NCI-H2196 treated with DMSO at 0.1 percent for 48 hours (cell line): ENCODE measurements around the gene SERPINA5.
"Not testable (repeated sequence)": the region's sequence is repeated elsewhere in the genome, so short reads cannot be mapped to it uniquely, and the experiment has no call there.

Source experiments
- DNase-seq: peaks from one replicate; lab custom pipeline; 2025; ENCODE audit not compliant: unreplicated experiment; lab: John Stamatoyannopoulos, UW

SERPINA5 gene

DNA sequence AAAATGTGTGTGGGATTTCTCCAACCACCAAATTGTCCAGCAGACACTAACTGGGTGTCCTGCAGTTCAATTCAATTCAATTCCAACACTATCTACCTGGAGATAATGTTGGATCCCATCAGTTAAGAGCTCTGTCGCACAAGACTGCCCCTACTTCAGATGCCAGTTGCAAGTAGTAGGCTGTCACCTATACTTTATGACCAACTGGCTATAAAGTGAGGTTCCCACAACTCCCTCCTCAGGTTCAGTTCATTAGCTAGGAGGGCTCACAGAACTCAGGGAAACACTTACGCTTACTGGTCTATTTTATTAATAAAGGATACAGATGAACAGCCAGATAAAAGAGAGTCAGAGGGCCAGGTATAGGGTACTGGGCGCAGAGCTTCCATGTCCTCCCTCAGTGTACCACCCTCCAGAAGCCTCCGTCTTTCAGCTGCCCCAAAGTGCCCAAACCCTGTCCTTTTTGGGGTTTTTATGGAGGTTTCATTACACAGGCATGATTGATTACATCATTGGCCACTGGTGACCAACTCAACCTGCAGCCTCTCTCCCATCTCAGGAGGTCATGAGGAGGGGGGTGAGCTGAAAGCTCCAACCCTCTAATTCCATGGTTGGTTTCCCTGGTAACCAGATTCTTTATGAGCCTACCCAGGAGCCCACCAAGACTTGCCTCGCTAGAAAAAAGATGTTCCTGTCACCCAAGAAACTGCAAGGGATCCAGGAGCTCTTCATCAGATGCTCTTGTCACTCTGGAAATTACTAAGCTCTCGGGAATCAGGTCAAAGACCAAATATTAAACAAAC lies 7.5 kb upstream of the SERPINA5 start:
- DNase-seq, result no peak

GRCh38 chr14:94574336-94574735 lies 6.9 kb upstream of the SERPINA5 start:
- DNase-seq, result no peak

- no peak for DNase-seq
These were observed 5.3 kb upstream of the SERPINA5 start for GRCh38 chr14:94575730-94576585.

DNA sequence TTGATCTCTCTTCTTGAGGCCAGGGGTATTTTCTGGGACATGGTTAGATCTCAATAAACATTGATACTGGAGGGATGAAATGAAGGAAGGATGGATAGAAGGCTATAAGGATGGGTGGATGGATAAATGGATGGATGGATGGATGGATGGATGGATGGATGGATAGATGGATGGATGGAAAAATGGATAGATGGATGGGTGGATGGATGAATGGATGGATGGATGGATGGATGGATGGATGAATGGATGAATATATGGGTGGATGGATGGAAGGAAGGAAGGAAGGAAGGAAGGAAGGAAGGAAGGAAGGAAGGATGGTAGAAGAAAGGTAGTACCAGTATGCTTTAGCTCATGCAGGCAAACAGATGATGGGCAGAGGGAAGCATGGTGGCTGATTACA lies 3.8 kb upstream of the SERPINA5 start:
- DNase-seq, result not testable (repeated sequence)

- DNase-seq, result no peak
These were observed 2.5 kb upstream of the SERPINA5 start for GRCh38 chr14:94578712-94579111.

GRCh38 chr14:94582199-94582750 lies 1.0 kb downstream of the SERPINA5 start:
- DNase-seq, result no peak

DNA sequence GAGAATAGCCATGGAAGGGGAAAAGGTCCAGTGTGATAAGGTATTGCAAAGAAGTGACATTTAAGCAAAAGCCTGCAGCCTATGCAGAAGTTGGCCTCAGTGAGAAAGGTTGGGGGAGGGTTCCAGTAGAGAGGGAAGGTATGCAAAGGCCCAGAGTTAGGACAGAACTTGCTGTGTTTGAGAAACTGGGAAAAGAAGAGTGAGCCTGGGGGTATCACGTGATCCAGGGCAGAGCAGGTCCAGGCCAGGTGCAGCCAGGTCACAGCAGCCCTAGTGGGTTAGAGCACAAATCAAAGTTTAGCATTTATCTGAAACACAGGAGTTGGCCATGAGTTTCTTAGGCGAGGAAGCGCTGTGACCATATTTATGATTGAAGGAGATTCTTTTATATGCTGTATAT lies 1.6 kb downstream of the SERPINA5 start:
- DNase-seq, result no peak

DNA sequence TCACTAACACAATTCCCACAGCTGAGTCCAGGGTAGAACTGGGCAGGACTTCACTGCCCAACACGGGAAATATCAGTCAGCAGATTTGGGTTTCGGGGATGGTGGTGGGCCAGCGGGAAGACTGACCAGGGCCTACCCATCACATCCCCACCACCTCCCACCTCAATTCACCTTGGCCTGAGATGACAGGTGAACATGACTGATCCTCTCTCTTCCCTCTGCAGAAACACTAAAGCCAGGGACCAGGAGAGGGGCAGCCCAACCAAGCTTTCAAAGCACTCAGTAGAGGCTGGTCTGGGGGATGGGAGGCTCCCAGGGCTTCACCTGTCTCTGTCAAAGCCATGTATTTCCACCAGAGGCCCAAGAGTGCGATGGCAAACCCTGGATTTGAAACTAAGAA lies 2.3 kb downstream of the SERPINA5 start:
- DNase-seq, result no peak

GRCh38 chr14:94584591-94585280 lies 3.5 kb downstream of the SERPINA5 start:
- no peak for DNase-seq

DNA sequence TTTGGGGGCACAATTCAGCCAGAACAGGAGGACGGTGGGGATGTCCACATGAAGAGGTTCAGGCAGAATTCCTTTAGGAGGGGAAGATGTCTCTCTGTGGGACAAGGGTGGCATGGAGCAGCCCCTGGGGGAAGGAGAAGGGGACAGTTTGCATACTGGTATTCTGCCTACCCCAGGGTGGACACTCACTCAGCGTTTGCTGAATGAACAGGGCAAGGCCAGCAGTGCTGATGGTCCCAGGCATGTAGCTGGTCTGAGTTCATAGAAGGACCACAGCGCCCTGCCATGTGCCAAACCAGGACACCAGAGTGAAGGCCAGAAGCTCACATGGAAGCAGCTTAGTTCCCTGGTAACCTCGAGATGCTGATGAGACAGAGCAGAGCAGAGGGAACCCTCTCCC lies 5.4 kb downstream of the SERPINA5 start:
- no peak for DNase-seq

DNA sequence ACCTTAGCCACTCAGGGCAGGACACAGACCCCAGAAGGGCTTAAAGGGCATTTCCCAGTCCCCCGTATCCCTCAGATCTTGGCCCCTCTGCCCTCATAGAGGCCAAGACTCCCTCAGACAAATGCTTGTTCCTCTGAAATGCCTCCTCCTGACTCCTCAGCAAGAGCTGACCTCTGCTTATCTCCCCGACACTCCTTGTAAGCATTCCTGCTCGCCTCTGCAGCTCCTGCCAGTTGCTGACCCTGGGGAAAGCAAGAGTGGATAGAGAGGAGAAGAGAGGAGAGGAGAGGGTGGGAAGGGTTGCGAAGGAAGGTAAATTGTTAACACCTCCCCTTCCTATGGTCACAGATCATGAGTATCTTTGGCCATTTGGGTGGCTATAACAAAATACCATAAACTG lies 7.1 kb downstream of the SERPINA5 start:
- DNase-seq, result no peak

DNA sequence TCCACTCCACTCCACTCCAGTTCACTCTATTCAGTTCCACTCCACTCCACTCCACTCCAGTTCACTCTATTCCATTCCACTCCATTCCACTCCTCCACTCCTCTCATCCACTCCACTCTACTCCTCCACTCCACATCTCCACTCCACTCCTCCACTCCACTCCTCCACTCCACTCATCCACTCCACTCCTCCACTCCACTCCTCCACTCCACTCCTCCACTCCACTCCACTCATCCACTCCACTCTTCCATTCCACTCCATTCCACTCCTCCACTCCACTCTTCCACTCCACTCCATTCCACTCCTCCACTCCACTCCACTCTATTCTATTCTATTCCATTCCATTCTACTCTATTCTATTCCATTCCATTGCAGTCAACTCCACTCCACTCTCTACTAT lies 9.8 kb downstream of the SERPINA5 start:
- no peak for DNase-seq

- no peak for DNase-seq
These were observed 10.6 kb downstream of the SERPINA5 start for GRCh38 chr14:94591871-94592270.

DNA sequence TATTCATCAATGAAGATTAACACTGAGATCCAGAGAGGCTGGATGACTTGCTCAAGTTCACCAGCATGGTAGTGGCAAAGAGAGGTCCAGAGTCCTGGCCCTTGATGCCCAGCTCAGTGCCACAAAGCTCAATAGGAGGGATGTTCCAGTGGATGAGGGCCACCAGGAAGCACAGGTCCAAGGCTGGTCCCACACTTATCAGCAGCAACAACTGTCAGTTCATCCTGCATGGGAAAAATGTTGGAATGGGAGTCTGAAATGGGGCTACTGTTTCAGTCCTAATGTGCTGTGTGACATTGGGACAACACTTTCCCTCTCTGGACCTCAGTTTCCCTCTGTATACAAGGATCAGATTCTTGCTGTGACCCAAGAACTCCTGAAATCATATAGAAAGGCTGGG lies 11.2 kb downstream of the SERPINA5 start:
- DNase-seq, result no peak

DNA sequence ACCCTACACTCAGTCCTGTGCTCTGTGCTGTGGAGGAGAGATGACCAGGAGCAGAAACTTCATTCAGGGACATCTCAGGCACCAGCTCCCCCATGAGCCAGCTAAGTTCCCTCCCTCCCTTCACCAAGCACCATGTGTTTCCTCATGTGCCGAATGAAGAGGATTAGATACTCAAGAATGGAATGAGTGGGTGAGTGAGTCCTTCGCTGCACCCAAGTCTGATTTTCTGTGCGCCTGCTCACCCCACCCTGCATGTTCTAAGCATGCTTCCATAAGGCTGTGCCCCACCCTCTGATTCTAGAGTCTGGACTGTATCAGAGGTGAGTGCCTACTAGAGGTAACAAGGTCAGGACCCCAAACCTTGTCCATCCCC lies 12.1 kb downstream of the SERPINA5 start:
- no peak for DNase-seq

GRCh38 chr14:94593749-94594431 lies 12.7 kb downstream of the SERPINA5 start:
- no peak for DNase-seq

DNA sequence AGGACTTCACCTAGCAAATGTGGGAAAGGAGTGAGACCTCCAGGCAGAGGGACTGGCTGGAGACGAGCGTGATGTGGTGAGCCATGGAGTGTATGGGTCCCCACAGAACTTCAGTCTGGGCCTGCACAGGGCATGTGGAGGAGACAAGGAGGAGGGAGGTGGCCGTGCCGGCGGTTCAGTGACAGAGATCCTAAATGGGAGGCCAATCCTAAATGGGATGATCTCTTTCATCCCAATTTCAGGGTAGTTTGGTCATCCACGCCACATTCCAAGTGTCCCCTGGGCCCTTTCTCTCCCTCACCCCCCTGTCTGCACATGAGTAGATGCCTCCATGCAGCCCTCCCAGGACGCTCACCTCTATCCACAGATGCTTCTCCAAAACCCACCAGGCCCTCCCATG lies 13.2 kb downstream of the SERPINA5 start:
- DNase-seq, result no peak

DNA sequence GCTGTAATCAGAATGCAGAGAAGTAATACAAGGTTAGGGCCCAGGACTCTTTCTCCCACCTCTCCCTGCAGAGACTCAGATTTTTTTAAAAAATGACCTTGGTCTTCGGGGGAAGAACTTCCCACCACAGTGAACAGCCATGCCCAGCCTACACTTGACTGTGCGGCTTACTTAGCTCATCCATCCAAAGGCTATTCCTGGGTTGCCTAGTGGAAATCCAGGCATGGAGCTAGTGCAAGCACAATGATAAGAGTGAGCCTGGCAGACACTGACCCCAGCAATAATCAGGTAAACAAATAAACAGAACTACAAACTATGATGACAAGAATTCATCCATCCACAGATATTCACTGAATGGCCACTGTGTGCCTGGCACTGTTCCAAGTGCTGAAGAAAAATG lies 14.7 kb downstream of the SERPINA5 start:
- DNase-seq, result no peak

DNA sequence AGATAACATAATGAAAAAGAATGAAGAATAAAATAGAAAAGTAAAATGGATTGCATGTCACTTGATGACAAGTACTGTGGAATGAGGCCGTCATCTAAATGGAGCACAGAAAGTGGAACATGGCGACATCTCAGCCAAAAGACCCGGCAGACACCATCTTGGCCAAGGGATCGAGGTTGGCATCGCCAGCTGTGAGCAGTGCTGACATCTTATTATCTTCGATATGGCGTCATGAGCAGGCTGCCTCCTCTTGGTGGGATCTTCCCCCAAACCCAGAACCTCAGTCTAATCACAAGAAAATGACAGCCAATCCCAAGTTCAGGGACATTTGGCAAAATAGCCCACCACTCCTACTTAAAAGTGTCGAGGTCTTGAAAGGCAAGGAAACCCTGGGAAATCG lies 15.1 kb downstream of the SERPINA5 start:
- no peak for DNase-seq

- DNase-seq, result no peak
These were observed 16.6 kb downstream of the SERPINA5 start for GRCh38 chr14:94597788-94598187.

- DNase-seq, result no peak
These were observed 17.2 kb downstream of the SERPINA5 start for GRCh38 chr14:94598506-94598815.
